HG03045 (cell line): ENCODE measurements around the gene JPH3.

Source experiments
- ATAC-seq: cut with Tn5 transposase; IDR thresholded peaks from one replicate; pipeline ENCODE4 v1.9.1; 2021; ENCODE audit warnings: mild to moderate bottlenecking, moderate library complexity; ENCODE audit not compliant: unreplicated experiment

Gene JPH3

GRCh38 chr16:87729266-87729954 lies 127.1 kb downstream of the JPH3 start:
- ATAC-seq = no peak

DNA sequence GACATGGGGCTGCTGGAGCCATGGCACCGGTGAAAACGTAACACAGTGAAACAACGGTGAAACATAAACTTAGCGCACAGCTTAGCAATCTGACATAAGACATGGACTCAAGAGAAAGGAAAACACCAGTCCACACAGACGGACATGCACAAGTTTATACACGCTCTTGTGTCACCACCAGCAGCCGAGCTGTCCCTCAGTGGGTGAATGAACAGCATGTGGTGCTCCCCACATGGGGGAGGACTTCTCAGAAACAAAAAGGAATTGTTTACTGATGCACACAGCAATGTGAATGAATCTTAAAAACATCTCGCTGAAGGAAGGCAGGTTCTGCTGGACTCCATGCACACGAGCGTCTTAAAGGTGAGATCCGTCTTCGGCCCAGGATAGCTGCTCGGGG lies 129.3 kb downstream of the JPH3 start:
- no peak for ATAC-seq

GRCh38 chr16:87733190-87733589 lies 130.9 kb downstream of the JPH3 start:
- no peak for ATAC-seq

GRCh38 chr16:87734644-87735043 lies 132.3 kb downstream of the JPH3 start:
- no peak for ATAC-seq

DNA sequence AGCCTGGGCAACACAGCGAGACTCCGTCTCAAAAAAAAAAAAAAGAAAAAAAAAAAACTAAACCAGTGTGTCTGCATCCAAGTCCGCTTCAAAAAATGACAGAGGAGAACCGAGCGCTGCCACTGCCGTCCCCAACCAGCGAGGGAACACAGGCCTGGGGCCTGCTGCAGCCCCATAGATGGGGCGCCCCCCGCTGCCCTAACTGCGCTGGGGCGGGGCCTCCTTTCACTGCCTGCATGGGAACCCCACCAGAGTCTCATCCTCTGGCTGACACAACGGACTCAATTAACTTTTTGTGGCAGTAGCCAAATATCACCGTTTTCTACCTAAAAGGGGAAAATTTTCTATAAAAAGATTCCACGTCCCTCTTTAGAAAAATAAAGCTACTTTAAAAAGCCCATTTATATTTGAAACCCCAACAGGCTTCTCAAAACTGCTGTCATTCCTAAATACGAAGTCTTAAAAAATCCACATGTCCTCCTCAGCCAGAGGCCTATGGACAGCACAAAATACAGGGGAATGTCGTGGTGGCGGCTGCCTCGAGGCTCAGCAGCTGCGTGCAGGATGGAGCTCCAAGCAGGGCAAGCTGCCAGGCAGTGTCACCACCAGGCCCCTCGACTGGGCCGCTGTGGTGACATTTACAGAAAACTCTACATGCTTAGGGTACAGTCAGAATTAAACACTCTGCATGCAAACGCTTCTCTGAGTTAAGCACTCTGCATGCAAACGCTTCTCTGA lies 133.1 kb downstream of the JPH3 start:
- no peak for ATAC-seq

- ATAC-seq = no peak
Observed at GRCh38 chr16:87736008-87736382, 133.7 kb downstream of the JPH3 start.

DNA sequence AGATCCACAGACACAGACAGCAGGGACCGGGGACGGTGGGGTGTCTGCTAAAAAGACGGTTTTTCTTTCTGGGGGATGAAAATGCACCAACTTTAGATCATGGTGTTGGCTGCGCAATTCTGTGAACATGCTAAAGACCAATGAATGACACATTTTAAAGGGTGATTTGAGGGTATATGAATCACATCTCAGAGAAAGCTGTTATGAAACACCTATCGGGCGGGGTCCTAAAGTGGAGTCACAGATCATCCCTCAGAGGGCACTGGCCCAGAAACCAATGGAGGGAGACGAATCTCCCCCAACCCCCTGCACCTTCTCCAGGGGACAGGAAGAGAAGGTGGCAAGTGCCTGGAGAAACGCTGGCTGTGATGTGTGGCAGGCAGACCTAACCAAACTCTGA lies 137.5 kb downstream of the JPH3 start:
- no peak for ATAC-seq

DNA sequence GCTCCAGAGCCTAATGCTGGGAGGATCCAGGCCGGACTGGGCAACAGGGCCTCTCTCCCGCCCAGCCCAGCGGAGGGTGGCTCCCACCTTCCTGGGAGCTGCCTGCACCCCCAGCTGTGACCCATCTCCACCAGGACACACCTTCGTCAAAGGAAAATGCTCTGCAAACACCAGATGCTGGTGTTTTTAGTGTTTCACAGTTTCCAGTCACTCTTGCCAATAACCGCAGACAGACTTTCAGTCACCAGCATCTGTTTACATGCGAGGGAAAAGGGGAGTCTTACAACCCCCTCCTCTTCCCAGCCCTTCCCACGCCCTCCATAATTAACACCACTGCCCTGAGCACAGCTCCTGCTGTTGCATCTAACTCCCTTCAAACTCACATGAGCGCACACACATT lies 138.1 kb downstream of the JPH3 start:
- no peak for ATAC-seq

- no peak for ATAC-seq
Observed at GRCh38 chr16:87740909-87741424, 138.7 kb downstream of the JPH3 start.

GRCh38 chr16:87741700-87742415 lies 139.6 kb downstream of the JPH3 start:
- ATAC-seq = no peak

DNA sequence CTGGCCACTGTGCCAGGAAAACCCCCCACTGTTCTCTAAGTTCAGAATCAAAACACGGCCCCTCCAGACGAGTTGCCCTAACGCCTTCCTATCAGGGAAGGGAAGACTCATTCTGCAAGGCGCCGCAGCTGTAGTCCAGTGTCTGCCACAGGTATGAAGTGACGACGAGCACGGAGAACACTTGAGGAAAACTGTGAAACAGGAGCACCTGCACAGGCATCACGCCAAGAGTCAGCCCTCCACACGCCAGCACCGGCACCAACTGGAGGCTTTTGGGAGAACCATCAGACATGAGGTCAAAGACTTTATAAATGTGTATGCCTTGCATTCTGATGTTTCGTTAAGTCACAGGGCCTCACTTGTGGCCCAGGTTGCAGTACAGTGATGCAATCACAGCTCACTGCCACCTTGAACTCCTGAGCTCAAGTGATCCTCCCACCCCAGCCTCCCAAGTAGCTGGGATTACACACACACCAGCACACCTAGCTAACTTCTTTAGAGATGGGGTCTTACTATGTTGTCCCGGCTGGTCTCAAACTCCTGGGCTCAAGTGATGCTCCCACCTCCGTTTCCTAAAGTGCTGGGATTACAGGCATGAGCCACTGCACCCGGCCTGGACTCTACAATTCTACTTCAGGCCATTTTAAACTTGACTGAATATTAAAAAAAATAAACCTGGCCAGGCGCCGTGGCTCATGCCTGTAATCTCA lies 140.6 kb downstream of the JPH3 start:
- no peak for ATAC-seq

DNA sequence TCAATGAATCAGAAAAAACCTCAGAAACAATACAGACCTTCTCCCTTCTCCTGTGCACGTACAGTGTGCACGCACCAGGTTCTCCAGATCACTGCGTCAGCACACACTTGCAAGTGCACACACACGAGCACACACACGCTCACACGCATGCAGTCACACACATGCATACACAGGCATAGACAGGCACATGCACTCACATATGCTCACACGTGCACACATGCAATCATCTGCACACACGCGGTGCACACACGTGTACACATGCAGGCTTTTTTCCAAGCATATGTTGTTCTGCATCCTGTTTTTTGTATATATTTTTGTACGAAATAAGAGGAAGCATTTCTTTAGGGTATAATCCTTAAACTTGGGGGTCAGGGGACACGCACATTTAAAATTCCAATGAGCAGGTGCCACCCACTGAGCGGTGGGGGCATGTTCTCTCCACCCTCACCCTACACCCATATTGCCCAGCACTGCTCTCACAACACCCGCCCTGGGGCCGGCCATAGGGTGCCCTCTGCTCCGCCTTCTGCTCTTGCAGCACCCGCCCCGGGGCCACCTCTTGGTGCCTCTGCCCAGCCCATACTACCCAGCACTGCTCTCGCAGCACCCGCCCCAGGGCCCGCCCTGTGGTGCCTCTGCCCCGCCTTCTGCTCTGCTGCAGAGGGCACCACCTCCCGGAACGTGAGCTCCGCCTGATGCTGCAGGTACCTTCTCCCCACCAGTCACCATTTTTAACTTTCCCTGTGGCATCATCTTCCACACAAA lies 142.6 kb downstream of the JPH3 start:
- no peak for ATAC-seq

GRCh38 chr16:87746178-87746577 lies 143.9 kb downstream of the JPH3 start:
- ATAC-seq = no peak
